HepG2 (cell line): ENCODE results near the gene AUP1. TPM values are rescaled to one million over a fixed set of nuclear protein-coding genes. Genes with fewer than 3 reads are reported as not detected.

Source experiments
- CBX1 ChIP-seq: IDR thresholded peaks from one replicate; pipeline ENCODE4 v1.6.1; 2016; ENCODE audit warnings: antibody characterized with exemption, low read depth
- GABPB1 ChIP-seq: IDR thresholded peaks from 2 replicates; pipeline ENCODE4 v1.6.1; 2016; ENCODE audit warnings: mild to moderate bottlenecking, missing genetic modification reagents, moderate library complexity, missing compliant biosample characterization
- KDM6A ChIP-seq: IDR thresholded peaks from 2 replicates; pipeline ENCODE4 v1.6.1; 2016; ENCODE audit warnings: low read depth
- KLF9 ChIP-seq: IDR thresholded peaks from 2 replicates; pipeline ENCODE4 v1.6.1; 2016; ENCODE audit warnings: low read depth
- MAFG ChIP-seq: sonication (generic); formaldehyde crosslinking; IDR thresholded peaks from 2 replicates; pipeline ENCODE4 v1.5.1; 2020; ENCODE audit warnings: mild to moderate bottlenecking, missing genetic modification reagents
- RFXANK ChIP-seq: IDR thresholded peaks from 2 replicates; pipeline ENCODE4 v1.6.1; 2016
- TBX3 ChIP-seq: fragments of 450-650 bp; IDR thresholded peaks from 2 replicates; pipeline ENCODE4 v1.6.1; 2017; ENCODE audit warnings: antibody characterized with exemption, mild to moderate bottlenecking, inconsistent platforms, borderline replicate concordance
- ZKSCAN8 ChIP-seq: IDR thresholded peaks from 2 replicates; pipeline ENCODE4 v1.6.1; 2016; ENCODE audit warnings: borderline replicate concordance, missing genetic modification reagents, missing compliant biosample characterization
- ZNF160 ChIP-seq: sonication (generic); formaldehyde crosslinking; IDR thresholded peaks from 2 replicates; pipeline ENCODE4 v1.8.0; 2022; ENCODE audit warnings: mild to moderate bottlenecking, inconsistent platforms, missing genetic modification reagents
- ZNF446 ChIP-seq: sonication (generic); formaldehyde crosslinking; IDR thresholded peaks from 2 replicates; pipeline ENCODE4 v1.5.0; 2020; ENCODE audit warnings: mild to moderate bottlenecking, missing genetic modification reagents
- ZNF747 ChIP-seq: sonication (generic); formaldehyde crosslinking; IDR thresholded peaks from 2 replicates; pipeline ENCODE4 v1.8.1; 2023; ENCODE audit warnings: missing genetic modification reagents, mild to moderate bottlenecking, borderline replicate concordance
- ZNF768 ChIP-seq: sonication (generic); formaldehyde crosslinking; IDR thresholded peaks from 2 replicates; pipeline ENCODE4 v1.4.0; 2020; ENCODE audit warnings: missing genetic modification reagents
- ZNF781 ChIP-seq: sonication (generic); formaldehyde crosslinking; IDR thresholded peaks from 2 replicates; pipeline ENCODE4 v1.5.1; 2020; ENCODE audit warnings: borderline replicate concordance, mild to moderate bottlenecking, missing genetic modification reagents; ENCODE audit errors: not compliant biosample characterization
- ZNF790 ChIP-seq: sonication (generic); formaldehyde crosslinking; IDR thresholded peaks from 2 replicates; pipeline ENCODE4 v1.8.0; 2022; ENCODE audit warnings: missing genetic modification reagents, mild to moderate bottlenecking, borderline replicate concordance
- polyA plus RNA-seq, 8 experiments: library from polyadenylated mRNA; depleted of rRNA in 3 of 8; stranded (reverse) in 7 of 8; unstranded in 1 of 8; fragments of >200 nt; fragmentation: Illumina TruSeq in 4 of 8; extraction: Trizol in 4 of 8; gene quantifications; 2 replicates each; pipeline versions ENCODE4 v1.2.1 to v1.2.3, GENCODE V29; 2011 to 2016; ENCODE audit warnings: low read depth in 4 of 8, missing spikeins in 1 of 8, mixed read lengths in 1 of 8; ENCODE audit not compliant: insufficient read depth in 1 of 8
- total RNA-seq, 5 experiments: library from RNA; depleted of rRNA; stranded (reverse); fragments of >200 nt; fragmentation: Illumina TruSeq; extraction: Trizol; gene quantifications; 2 replicates each; pipeline ENCODE4 v1.2.3, GENCODE V29; 2016; ENCODE audit warnings: low read depth in 1 of 5
- TF ChIP-seq, protein P1 (sequence below): sonication (generic); formaldehyde crosslinking; IDR thresholded peaks from 2 replicates; pipeline ENCODE4 v1.4.0; 2020; ENCODE audit warnings: missing genetic modification reagents, mild to moderate bottlenecking, borderline replicate concordance
- TF ChIP-seq, protein P2 (sequence below): sonication (generic); formaldehyde crosslinking; IDR thresholded peaks from 2 replicates; pipeline ENCODE4 v1.8.0; 2022; ENCODE audit warnings: missing genetic modification reagents, mild to moderate bottlenecking, moderate library complexity, borderline replicate concordance
- TF ChIP-seq, protein P3 (sequence below): sonication (generic); formaldehyde crosslinking; IDR thresholded peaks from 2 replicates; pipeline ENCODE4 v1.5.0; 2020; ENCODE audit warnings: missing genetic modification reagents, mild to moderate bottlenecking, borderline replicate concordance
- TF ChIP-seq, protein P4 (sequence below): sonication (generic); formaldehyde crosslinking; IDR thresholded peaks from 2 replicates; pipeline ENCODE4 v1.4.0; 2020; ENCODE audit warnings: missing genetic modification reagents, mild to moderate bottlenecking, borderline replicate concordance
- TF ChIP-seq, protein P5 (sequence below): fragments of 450-650 bp; IDR thresholded peaks from 2 replicates; pipeline ENCODE4 v1.6.1; 2017

The AUP1 gene
- total and polyA plus RNA-seq, 2 of the 13 experiments (the other 11 are each of a cell fraction or from before 2014, with no cell fraction given): 174 to 267 TPM

DNA sequence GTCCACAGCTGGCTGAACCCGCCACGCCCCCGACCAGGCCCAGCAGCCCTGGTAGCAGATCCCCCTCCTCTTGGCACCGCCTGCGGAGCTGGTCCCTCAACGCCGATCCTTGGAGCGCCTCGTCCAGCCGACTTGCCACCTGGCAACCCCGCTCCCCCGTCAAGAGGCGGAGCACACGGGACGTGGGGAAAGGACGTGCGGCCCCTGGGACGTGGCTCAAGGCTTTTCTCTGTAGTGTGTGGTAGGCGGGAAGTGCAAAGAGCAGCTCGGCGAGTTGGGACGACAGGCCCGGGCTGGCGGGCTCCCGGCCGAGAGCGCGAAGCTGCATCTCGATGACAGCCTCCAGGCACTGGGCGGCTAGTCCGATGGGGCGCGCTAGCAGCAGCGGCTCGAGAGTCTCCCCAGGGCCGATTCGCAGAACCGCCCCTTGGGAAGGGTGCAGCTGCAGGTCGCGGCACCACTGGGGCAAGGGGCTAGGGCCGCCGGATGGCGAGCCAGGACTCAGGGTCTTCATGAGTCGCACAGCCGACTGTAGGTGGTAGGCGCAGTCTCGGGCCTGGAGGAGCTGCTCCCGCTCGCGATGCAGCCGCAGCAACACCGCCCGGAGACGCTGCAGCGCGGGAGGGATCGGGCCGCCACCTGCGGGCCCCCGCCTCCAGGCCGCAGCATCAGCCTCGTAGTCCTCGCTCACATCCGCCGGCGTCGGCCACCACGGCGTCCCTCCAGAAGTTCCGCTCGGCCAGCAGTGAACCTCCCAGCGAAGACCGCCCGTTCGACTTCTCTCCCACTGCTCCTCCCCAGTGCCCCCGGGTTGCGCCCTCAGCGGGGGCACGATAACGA, 47.3 kb downstream of the AUP1 start (continued):
- TF ChIP-seq, protein P1, sequence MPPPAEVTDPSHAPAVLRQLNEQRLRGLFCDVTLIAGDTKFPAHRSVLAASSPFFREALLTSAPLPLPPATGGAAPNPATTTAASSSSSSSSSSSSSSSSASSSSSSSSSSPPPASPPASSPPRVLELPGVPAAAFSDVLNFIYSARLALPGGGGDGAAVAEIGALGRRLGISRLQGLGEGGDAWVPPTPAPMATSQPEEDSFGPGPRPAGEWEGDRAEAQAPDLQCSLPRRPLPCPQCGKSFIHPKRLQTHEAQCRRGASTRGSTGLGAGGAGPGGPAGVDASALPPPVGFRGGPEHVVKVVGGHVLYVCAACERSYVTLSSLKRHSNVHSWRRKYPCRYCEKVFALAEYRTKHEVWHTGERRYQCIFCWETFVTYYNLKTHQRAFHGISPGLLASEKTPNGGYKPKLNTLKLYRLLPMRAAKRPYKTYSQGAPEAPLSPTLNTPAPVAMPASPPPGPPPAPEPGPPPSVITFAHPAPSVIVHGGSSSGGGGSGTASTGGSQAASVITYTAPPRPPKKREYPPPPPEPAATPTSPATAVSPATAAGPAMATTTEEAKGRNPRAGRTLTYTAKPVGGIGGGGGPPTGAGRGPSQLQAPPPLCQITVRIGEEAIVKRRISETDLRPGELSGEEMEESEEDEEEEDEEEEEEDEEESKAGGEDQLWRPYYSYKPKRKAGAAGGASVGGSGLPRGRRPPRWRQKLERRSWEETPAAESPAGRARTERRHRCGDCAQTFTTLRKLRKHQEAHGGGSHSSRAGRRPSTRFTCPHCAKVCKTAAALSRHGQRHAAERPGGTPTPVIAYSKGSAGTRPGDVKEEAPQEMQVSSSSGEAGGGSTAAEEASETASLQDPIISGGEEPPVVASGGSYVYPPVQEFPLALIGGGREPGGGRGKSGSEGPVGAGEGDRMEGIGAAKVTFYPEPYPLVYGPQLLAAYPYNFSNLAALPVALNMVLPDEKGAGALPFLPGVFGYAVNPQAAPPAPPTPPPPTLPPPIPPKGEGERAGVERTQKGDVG (CRISPR knock-in tag): no peak
- peak; percentile 48; the same call in 1 of the 2 replicates for TF ChIP-seq ZNF747
- TF ChIP-seq ZNF160 (CRISPR knock-in tag): no peak
- TF ChIP-seq, protein P2, sequence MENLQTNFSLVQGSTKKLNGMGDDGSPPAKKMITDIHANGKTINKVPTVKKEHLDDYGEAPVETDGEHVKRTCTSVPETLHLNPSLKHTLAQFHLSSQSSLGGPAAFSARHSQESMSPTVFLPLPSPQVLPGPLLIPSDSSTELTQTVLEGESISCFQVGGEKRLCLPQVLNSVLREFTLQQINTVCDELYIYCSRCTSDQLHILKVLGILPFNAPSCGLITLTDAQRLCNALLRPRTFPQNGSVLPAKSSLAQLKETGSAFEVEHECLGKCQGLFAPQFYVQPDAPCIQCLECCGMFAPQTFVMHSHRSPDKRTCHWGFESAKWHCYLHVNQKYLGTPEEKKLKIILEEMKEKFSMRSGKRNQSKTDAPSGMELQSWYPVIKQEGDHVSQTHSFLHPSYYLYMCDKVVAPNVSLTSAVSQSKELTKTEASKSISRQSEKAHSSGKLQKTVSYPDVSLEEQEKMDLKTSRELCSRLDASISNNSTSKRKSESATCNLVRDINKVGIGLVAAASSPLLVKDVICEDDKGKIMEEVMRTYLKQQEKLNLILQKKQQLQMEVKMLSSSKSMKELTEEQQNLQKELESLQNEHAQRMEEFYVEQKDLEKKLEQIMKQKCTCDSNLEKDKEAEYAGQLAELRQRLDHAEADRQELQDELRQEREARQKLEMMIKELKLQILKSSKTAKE (CRISPR knock-in tag): no peak
- TF ChIP-seq ZNF446: peak; percentile 21; the same call in 1 of the 2 replicates
- TF ChIP-seq, protein P3, sequence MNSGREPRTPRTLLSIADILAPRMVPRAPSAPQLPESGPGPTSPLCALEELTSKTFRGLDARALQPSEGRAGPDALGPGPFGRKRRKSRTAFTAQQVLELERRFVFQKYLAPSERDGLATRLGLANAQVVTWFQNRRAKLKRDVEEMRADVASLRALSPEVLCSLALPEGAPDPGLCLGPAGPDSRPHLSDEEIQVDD (CRISPR knock-in tag): 0 out of 2 replicates have a peak, but pooled peaks have one; percentile 45
- no peak for TF ChIP-seq CBX1
- no peak for TF ChIP-seq MAFG (CRISPR knock-in tag)
- TF ChIP-seq ZNF790 (CRISPR knock-in tag): 0 out of 2 replicates have a peak, but pooled peaks have one; percentile 30
- TF ChIP-seq, protein P4, sequence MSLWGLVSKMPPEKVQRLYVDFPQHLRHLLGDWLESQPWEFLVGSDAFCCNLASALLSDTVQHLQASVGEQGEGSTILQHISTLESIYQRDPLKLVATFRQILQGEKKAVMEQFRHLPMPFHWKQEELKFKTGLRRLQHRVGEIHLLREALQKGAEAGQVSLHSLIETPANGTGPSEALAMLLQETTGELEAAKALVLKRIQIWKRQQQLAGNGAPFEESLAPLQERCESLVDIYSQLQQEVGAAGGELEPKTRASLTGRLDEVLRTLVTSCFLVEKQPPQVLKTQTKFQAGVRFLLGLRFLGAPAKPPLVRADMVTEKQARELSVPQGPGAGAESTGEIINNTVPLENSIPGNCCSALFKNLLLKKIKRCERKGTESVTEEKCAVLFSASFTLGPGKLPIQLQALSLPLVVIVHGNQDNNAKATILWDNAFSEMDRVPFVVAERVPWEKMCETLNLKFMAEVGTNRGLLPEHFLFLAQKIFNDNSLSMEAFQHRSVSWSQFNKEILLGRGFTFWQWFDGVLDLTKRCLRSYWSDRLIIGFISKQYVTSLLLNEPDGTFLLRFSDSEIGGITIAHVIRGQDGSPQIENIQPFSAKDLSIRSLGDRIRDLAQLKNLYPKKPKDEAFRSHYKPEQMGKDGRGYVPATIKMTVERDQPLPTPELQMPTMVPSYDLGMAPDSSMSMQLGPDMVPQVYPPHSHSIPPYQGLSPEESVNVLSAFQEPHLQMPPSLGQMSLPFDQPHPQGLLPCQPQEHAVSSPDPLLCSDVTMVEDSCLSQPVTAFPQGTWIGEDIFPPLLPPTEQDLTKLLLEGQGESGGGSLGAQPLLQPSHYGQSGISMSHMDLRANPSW (CRISPR knock-in tag): no peak; the same call in 1 of the 2 replicates
- TF ChIP-seq RFXANK (CRISPR knock-in tag): no peak
- no peak for TF ChIP-seq TBX3
- peak; percentile 57; the same call in 1 of the 2 replicates for TF ChIP-seq ZNF768 (CRISPR knock-in tag)
- TF ChIP-seq ZKSCAN8 (CRISPR knock-in tag): no peak
- 0 out of 2 replicates have a peak, but pooled peaks have one; percentile 26 for TF ChIP-seq KLF9 (CRISPR knock-in tag)
- TF ChIP-seq ZNF781: no peak
- TF ChIP-seq, protein P5, sequence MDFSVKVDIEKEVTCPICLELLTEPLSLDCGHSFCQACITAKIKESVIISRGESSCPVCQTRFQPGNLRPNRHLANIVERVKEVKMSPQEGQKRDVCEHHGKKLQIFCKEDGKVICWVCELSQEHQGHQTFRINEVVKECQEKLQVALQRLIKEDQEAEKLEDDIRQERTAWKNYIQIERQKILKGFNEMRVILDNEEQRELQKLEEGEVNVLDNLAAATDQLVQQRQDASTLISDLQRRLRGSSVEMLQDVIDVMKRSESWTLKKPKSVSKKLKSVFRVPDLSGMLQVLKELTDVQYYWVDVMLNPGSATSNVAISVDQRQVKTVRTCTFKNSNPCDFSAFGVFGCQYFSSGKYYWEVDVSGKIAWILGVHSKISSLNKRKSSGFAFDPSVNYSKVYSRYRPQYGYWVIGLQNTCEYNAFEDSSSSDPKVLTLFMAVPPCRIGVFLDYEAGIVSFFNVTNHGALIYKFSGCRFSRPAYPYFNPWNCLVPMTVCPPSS: no peak
- no peak for TF ChIP-seq KDM6A (CRISPR knock-in tag)
- no peak for TF ChIP-seq GABPB1
